ENCODE results near the gene AGAP5.
A peak's percentile ranks its signal among the peaks of the same experiment; 100 is the strongest.
"Not testable (repeated sequence)": the region's sequence is repeated elsewhere in the genome, so short reads cannot be mapped to it uniquely, and the experiment has no call there.

The AGAP5 gene

DNA sequence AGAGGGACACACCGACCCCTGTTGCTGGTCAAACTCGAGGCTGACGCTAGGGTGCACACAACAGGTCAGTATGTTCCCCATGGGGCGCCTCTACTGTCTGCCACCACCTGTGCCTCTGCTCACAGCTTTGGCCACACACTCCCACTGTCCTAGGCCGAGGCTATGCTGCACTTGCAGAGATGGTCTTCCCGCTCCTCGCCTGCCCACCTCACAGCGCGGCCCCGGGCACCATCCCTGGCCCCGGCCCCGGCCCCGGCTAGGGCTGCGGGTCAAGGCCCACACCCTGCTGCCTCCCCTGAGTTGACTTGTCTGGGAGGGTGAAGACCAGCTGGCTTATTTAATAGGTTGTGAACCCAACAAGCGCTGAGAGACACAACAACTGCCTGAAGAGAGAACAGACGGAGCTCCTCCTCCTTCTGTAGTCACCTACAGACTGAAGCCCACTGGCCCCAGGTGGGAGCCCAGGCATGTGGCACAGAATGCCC, at the start of gene AGAP5:
Gene AGAP5 (minus strand): TSS at position 435 of the 485 bp plus-strand sequence. CDS start 354 bp downstream, at position 81.
- not testable (repeated sequence) for DNase-seq (ENCODE audit: low read depth in 2 of 2)

- DNase-seq (ENCODE audit: low read depth in 2 of 2): no peak
Measured at GRCh38 chr10:73746721-73747120, 48.8 kb upstream of the AGAP5 start.

DNA sequence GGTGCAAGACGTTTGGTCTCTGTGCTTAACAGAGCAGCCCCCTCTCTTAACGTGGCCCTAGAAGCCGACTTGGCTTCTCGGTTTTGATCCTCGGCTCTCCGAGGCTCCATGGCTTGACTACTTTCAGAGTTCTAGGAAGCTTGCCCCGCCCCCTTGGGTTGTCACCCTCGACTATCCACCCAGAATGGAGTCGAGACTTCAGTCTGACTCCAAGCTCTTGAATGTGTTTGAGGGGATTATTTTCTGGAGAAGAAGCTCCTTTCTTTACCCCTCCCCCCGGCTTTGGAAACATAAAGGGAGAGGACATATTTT, 46.7 kb upstream of the AGAP5 start:
- peak; percentile 22 to 43 for DNase-seq (ENCODE audit: low read depth in 2 of 2)

DNA sequence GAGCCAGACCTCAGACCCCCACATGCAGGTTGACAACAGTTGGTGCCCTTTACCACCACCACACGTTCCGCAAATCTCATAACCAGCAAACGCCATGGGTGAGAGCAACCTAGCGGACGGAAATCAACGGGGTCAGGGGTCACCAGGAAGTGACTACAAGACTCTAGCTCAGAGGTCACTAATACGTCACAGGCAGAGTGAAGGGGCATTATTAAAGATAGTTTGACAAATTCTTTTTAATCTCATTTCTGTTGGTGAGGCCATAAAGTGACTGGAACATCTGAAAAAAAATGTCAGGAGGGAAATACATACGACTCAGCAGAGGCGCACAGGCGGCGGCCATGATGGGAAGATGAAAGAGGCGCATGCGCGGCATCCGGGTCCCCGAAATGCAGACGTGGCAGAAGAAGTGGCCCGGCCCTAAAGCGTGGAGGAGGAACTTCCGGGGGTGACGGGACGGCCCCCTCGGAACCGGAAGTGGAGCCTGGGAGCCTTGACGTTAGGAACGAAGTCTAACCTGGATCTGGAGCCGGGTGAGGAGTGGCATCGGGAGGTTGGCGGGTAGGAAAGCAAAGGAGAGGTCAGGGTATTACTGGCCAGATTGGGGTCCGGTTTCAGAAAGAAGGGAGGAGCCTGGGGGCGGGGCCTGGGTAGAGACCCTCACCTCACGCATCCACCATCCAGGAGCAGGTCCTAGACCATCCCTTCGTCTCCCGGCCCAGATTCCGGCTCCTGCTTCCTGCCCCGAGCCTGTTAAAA, 46.2 kb upstream of the AGAP5 start, which contains the start of gene SEC24C:
Gene SEC24C (plus strand): TSS at position 468 of the 759 bp plus-strand sequence. CDS start 2,461 bp downstream, outside the sequence.
- DNase-seq (ENCODE audit: low read depth in 2 of 2): peak; percentile 90 to 91

DNA sequence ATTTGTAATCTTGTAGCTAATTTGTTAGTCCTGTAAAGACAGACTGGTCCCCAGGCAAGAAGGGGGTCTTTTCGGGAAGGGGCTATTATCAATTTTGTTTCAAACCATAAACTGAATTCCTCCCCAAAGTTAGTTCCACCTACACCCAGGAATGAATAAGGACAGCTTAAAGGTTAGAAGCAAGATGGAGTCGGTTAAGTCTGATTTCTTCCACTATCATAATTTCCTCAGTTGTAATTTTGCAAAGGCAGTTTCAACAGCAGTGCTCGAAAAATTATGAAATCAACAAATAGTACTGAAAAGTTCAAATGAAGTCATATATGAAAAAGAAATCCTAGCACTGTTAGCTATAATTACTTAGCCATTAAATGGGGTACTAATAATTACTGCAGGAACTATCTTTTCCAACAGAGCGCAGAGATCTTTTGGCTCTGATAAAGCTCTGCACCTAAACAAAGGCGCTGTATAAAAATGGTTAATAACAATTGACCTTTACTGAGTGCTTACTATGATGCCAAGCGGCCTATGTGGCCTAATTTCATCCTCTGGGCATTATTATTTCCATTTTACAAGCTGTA, 45.5 kb upstream of the AGAP5 start:
- DNase-seq (ENCODE audit: low read depth in 2 of 2): no peak

GRCh38 chr10:73742454-73742734, 44.5 kb upstream of the AGAP5 start:
- DNase-seq (ENCODE audit: low read depth in 2 of 2): no peak

- not testable (repeated sequence) for DNase-seq (ENCODE audit: low read depth in 2 of 2)
Measured at GRCh38 chr10:73740501-73741254, 42.8 kb upstream of the AGAP5 start.

GRCh38 chr10:73734796-73735305, 36.9 kb upstream of the AGAP5 start:
- no peak for DNase-seq (ENCODE audit: low read depth in 2 of 2)

DNA sequence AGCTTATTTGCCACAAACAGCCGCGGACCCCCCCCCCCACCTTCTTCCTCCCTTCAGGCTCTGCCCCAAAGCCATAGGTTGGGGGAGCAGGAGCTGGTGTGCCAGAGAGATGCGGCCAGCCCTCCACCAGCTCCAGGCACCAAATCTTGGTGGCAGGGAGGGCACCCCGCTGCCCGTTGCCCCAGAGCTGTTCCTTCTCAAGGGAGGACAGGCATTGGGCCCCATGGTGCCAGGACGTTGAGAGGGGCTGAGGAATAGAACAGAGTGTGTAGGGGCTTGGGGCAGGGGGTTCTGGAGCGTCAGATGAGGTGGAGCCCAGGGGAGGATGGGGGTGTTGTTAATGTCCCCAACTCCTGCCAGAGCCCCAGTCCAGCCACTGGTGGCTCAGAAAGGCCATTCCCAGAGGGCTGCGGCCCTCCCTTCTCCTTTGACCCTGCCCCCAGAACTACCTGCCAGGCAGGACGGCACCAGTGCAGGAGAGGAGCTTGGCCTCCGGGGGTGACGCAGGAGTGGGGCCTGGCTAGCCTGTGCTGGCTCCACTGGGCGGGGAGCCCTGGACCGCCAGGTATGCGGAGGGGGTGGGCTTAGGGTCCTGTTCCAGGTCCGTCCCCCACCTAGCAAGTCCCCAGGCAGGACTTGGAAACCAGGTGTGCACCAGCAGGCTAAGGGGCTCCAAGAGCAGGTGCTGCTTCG, 36.3 kb upstream of the AGAP5 start:
- no peak for DNase-seq (ENCODE audit: low read depth in 2 of 2)

DNA sequence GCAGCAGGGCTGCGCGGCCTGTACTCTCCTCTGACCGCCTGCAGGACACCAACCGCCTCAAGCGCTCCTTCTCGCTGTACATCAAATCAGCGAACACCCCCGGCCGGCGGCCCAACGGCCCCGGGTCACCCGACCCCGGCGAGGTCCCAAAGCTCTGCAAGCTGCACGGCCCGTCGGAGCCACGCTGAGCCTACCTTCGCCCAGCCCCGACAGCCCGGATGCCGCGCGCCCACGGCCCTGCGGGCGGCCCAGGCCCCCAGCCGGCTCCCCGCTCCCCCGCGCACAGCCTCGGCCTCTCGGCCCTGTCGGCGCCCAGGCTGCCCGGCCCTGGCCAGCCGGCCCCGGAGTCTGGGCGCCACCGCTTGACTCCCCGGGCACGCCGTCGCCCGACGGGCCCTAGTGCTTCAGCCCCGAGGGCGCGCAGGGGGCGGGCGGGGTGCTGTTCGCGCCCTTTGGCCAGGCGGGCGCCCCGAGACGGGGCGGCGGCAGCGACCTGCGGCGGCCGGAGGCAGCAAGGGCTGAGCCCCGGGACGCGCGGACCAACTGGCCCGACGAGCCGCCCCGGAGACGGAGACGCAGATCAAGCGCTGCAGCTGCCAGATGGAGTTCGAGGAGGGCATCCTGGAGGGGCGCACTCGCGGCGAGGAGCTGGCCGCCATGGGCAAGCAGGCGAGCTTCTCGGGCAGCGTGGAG, 35.2 kb upstream of the AGAP5 start:
- DNase-seq (ENCODE audit: low read depth in 2 of 2): no peak

DNA sequence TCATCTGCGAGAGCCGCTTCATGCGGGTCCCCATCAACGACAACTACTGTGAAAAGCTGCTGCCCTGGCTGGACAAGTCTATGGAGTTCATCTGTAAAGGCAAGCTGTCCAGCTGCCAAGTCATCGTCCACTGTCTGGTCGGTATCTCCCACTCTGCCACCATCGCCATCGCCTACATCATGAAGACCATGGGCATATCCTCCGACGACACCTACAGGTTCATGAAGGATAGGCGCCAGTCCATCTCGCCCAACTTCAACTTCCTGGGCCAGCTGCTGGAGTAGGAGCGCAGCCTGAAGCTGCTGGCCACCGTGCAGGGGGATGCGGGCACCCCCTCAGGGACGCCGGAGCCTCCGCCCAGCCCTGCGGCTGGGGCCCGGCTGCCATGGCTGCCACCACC, 34.5 kb upstream of the AGAP5 start:
- DNase-seq (ENCODE audit: low read depth in 2 of 2): no peak

DNA sequence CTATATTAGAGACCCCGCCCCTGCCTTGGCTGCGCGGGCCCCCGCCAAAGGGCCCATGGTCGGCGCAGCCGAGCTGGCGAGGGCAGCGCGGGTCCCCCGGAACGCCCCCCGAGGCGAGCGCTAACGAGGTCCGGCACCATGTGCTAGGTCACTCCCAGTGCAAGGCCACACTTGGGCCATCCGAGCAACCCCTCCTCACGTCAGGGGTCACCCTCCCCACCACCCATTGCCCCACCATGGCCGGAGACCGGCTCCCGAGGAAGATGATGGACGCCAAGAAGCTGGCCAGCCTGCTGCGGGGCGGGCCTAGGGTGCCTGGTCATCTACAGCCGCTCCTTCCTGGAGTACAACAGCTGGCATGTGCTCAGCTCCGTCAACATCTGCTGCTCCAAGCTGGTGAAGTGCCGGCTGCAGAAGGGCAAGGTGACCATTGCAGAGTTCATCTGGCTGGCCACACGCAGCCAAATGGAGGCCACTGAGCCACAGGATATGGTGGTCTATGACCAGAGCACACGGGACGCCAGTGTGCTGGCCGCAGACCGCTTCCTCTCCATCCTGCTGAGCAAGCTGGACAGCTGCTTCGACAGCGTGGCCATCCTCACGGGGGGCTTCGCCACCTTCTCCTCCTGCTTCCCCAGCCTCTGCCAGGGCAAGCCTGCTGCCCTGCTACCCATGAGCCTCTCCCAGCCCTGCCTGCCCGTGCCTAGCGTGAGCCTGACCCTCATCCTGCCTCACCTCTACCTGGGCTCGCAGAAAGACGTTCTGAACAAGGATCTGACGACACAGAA, 33.9 kb upstream of the AGAP5 start:
- no peak for DNase-seq (ENCODE audit: low read depth in 2 of 2)

GRCh38 chr10:73730153-73730906, 32.4 kb upstream of the AGAP5 start:
- DNase-seq (ENCODE audit: low read depth in 2 of 2): peak; percentile 82 to 87

DNA sequence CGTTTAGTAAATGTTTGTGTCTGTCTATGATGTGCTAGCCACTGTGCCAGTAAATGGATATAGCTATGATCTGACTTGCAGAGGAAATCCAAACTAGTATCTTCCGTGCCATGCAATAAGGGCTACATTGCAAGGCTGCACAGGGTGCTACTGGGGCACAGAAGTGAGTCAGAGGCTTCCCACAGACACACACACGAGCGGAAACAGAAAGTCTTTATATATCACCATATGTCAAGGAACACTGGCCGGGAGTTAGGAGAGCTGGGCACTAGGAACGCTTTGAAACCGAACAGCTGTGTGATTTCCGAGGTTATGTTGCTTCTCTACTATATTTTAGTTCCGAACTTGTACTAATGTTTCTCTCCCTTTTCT, 31.9 kb upstream of the AGAP5 start:
- peak; percentile 10 to 23 for DNase-seq (ENCODE audit: low read depth in 2 of 2)

GRCh38 chr10:73723516-73723915, 25.6 kb upstream of the AGAP5 start:
- DNase-seq (ENCODE audit: low read depth in 2 of 2): no peak

DNA sequence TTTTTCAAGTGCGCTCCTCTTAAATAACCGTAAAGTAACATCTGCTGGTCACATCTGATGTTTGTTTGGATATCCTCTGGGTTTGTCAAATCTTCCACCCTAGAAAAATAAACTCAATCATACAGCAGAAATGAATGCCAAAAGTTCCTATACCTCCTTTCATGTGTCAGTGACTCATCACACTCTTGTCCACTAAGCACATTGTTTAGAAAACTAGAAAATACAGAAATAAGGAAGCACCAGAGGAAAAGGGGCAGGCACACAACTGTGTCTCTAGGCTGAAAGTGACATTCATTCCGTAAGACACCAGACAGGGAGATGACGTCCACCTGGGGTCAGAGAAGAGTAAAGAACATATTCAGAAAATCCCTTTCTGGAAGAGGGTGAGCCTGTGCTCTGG, 22.7 kb upstream of the AGAP5 start:
- DNase-seq (ENCODE audit: low read depth in 2 of 2): not testable (repeated sequence)

DNA sequence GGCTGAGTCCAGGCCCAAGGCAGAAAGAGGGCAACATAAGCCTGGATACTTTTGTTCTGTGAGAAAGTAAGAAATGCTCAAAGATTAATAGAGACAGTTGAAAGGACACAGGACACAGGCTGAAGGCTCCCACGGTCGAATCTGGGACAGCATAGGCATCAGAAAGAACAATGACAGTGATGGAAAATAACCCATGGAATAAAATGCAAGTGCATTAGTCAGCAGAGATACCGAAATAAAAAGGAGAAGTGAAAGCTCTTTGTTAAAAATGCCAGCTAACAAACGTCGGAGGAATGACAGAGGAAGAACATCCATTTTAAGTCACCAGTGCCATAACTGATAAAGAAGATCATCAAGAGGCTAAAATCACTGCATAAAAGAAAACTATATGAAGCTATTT, 19.6 kb upstream of the AGAP5 start:
- DNase-seq (ENCODE audit: low read depth in 2 of 2): no peak

GRCh38 chr10:73716251-73716650, 18.3 kb upstream of the AGAP5 start:
- no peak for DNase-seq (ENCODE audit: low read depth in 2 of 2)

DNA sequence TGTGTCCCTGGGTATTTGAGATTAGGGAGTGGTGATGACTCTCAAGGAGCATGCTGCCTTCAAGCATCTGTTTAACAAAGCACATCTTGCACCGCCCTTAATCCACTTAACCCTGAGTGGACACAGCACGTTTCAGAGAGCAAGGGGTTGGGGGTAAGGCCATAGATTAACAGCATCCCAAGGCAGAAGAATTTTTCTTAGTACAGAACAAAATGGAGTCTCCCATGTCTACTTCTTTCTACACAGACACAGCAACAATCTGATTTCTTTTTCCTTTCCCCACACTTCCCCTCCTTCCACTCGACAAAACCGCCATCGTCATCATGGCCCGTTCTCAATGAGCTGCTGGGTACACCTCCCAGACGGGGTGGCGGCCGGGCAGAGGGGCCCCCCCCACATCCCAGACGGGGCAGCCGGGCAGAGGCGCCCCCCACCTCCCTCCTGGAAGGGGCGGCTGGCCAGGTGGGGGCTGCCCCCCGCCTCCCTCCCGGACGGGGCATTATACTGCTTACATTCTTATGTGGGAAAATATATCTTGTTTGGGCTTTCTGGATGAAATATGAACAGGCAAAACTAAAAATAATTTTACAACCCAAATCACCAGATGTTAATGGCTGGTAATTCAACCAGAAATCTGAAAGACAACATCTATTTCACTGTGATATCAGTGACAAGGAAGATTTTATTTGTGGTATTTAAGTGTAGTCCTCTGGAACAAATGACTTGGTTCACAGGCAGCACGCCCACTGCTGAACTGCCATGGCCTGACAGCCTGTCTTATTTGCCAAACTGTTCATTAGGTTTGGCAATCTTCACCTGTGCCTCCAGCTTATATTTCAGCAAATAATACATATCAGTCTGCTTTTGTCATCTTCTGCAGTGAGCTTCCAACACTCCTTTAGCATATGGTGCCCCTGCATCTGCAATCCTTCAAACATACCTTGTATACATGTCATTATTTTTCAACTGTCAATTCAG, 17.6 kb upstream of the AGAP5 start:
- DNase-seq (ENCODE audit: low read depth in 2 of 2): not testable (repeated sequence)

Measured in stimulated activated CD4-positive, alpha-beta T cell treated with anti-CD3 and anti-CD28 coated beads, Interleukin-1b, Interleukin-23, amount 100 ng/mL, for 4 hours (primary cell).